GM18520 (cell line): ENCODE data around the gene ACVR1.

ENCODE experiments used
- ATAC-seq: cut with Tn5 transposase; IDR thresholded peaks from one replicate; pipeline ENCODE4 v1.9.1; 2021; ENCODE audit not compliant: unreplicated experiment

ACVR1 gene

GRCh38 chr2:157876066-157876785, at the start of gene ACVR1:
TSS of gene ACVR1 (minus strand) at chr2:157876330. CDS start at chr2:157799493, 76,837 bp downstream.
- ATAC-seq, result peak; percentile 84

GRCh38 chr2:157925071-157925470, 48.9 kb upstream of the ACVR1 start:
- ATAC-seq, result no peak

- ATAC-seq, result no peak
These were observed 47.6 kb upstream of the ACVR1 start for GRCh38 chr2:157923598-157924217.

- no peak for ATAC-seq
These were observed 46.7 kb upstream of the ACVR1 start for GRCh38 chr2:157922815-157923214.

GRCh38 chr2:157922336-157922735, 46.2 kb upstream of the ACVR1 start:
- no peak for ATAC-seq

- no peak for ATAC-seq
These were observed 44.6 kb upstream of the ACVR1 start for GRCh38 chr2:157920736-157921135.

GRCh38 chr2:157919181-157919580, 43.1 kb upstream of the ACVR1 start:
- no peak for ATAC-seq

GRCh38 chr2:157918319-157918718, 42.2 kb upstream of the ACVR1 start:
- no peak for ATAC-seq

- ATAC-seq, result no peak
These were observed 35.6 kb upstream of the ACVR1 start for GRCh38 chr2:157911750-157912149.

GRCh38 chr2:157911246-157911645, 35.1 kb upstream of the ACVR1 start:
- no peak for ATAC-seq

GRCh38 chr2:157905092-157905491, 29.0 kb upstream of the ACVR1 start:
- no peak for ATAC-seq

- ATAC-seq, result no peak
These were observed 27.5 kb upstream of the ACVR1 start for GRCh38 chr2:157903626-157904025.

GRCh38 chr2:157903151-157903550, 27.0 kb upstream of the ACVR1 start:
- ATAC-seq, result no peak

GRCh38 chr2:157902692-157903091, 26.6 kb upstream of the ACVR1 start:
- ATAC-seq, result no peak

- no peak for ATAC-seq
These were observed 25.2 kb upstream of the ACVR1 start for GRCh38 chr2:157901325-157901724.

GRCh38 chr2:157900684-157901083, 24.6 kb upstream of the ACVR1 start:
- no peak for ATAC-seq

- ATAC-seq, result no peak
These were observed 24.1 kb upstream of the ACVR1 start for GRCh38 chr2:157900203-157900602.

- ATAC-seq, result peak; percentile 82
These were observed 23.2 kb upstream of the ACVR1 start for GRCh38 chr2:157899125-157899839.

GRCh38 chr2:157898591-157898996, 22.5 kb upstream of the ACVR1 start:
- peak; percentile 35 for ATAC-seq

- peak; percentile 27 for ATAC-seq
These were observed 21.2 kb upstream of the ACVR1 start for GRCh38 chr2:157897106-157897971.

GRCh38 chr2:157895531-157895930, 19.4 kb upstream of the ACVR1 start:
- no peak for ATAC-seq
